Upper lobe of left lung (tissue), 4 donors: Measurements from ENCODE around the gene OTULIN.

Source experiments
- EP300 ChIP-seq, 4 donors: sonication (generic); formaldehyde crosslinking; IDR thresholded peaks; one replicate each; pipeline ENCODE4 v1.5.1; 2017; ENCODE audit warnings: antibody characterized with exemption in 4 of 4, control low read depth in 2 of 4
- POLR2A ChIP-seq, 4 donors: fragments of 450-650 bp; IDR thresholded peaks; one replicate each; pipeline ENCODE4 v1.5.1; 2016 to 2017; ENCODE audit warnings: antibody characterized with exemption in 4 of 4, mild to moderate bottlenecking in 2 of 4
- TF ChIP-seq, protein P1 (sequence below), 6 experiments: fragments of 450-650 bp in 4 of 6; fragments of 200-600 bp in 2 of 6; sonication (generic) in 2 of 6; IDR thresholded peaks; one replicate each; pipeline ENCODE4 v1.5.1; 2016 to 2019; ENCODE audit warnings: antibody characterized with exemption in 6 of 6

DNA sequence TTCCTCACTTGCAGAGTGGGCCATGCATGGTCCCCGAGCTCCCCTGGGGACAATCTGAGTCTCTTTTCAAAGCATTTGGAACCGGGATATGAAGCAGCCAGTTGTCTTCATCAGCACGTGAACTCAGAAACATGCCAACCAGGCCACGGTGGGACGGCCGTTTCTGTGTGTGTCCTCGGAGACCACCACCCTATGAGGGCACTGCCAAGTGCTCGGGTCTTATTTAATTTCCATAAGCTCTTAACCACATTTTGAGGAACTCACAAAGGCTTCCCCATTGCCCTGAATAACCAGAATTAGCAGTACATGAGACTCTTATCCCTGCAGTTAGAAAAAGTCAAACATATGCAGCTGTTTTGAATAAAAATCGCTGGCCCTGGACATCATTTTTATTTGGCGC, 60.1 kb downstream of the OTULIN start:
- TF ChIP-seq POLR2A (IDR thresholded peaks at IDR 0.05) (no peak), EP300 (IDR thresholded peaks at IDR 0.05) (no peak)
- TF ChIP-seq, protein P1, sequence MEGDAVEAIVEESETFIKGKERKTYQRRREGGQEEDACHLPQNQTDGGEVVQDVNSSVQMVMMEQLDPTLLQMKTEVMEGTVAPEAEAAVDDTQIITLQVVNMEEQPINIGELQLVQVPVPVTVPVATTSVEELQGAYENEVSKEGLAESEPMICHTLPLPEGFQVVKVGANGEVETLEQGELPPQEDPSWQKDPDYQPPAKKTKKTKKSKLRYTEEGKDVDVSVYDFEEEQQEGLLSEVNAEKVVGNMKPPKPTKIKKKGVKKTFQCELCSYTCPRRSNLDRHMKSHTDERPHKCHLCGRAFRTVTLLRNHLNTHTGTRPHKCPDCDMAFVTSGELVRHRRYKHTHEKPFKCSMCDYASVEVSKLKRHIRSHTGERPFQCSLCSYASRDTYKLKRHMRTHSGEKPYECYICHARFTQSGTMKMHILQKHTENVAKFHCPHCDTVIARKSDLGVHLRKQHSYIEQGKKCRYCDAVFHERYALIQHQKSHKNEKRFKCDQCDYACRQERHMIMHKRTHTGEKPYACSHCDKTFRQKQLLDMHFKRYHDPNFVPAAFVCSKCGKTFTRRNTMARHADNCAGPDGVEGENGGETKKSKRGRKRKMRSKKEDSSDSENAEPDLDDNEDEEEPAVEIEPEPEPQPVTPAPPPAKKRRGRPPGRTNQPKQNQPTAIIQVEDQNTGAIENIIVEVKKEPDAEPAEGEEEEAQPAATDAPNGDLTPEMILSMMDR (IDR thresholded peaks at IDR 0.05), result no peak
